Neural crest cell (in vitro differentiated cells): Measurements from ENCODE around the gene KBTBD13. TPM values are rescaled to one million over a fixed set of nuclear protein-coding genes. Genes with fewer than 3 reads are reported as not detected.

Source experiments
- DNase-seq: peaks from one replicate; pipeline ENCODE4 v3.0.0; 2021; ENCODE audit warnings: low read depth, mixed read lengths, low spot score
- H3K27ac Mint-ChIP-seq: one replicate; pipeline ENCODE4 v1.8.0; 2021; ENCODE audit warnings: mild to moderate bottlenecking, mixed read lengths; ENCODE audit not compliant: unreplicated experiment
- H3K27me3 Mint-ChIP-seq: 2 replicates; pipeline ENCODE4 v1.8.0; 2021; ENCODE audit warnings: low read depth, mild to moderate bottlenecking, mixed read lengths
- H3K36me3 Mint-ChIP-seq: 2 replicates; pipeline ENCODE4 v1.8.0; 2021; ENCODE audit warnings: low read depth, mild to moderate bottlenecking, mixed read lengths
- H3K4me1 Mint-ChIP-seq: 2 replicates; pipeline ENCODE4 v1.8.0; 2021; ENCODE audit warnings: mixed read lengths
- H3K4me3 Mint-ChIP-seq: one replicate; pipeline ENCODE4 v1.8.0; 2021; ENCODE audit warnings: mild to moderate bottlenecking, mixed read lengths
- H3K9me3 Mint-ChIP-seq: 2 replicates; pipeline ENCODE4 v1.8.0; 2021; ENCODE audit warnings: mixed read lengths
- total RNA-seq: library from RNA; stranded (reverse); gene quantifications from 2 replicates; pipeline ENCODE4 v1.2.1, GENCODE V29; 2021
- TF ChIP-seq, protein P1 (sequence below): fragments of 200-600 bp; sonication (generic); conservative IDR thresholded peaks from 2 replicates; pipeline ENCODE4 v1.5.0; 2021; ENCODE audit warnings: antibody characterized with exemption, mild to moderate bottlenecking

Gene KBTBD13
- total RNA-seq, 1 donor from 2014 or later, result not detected

DNA sequence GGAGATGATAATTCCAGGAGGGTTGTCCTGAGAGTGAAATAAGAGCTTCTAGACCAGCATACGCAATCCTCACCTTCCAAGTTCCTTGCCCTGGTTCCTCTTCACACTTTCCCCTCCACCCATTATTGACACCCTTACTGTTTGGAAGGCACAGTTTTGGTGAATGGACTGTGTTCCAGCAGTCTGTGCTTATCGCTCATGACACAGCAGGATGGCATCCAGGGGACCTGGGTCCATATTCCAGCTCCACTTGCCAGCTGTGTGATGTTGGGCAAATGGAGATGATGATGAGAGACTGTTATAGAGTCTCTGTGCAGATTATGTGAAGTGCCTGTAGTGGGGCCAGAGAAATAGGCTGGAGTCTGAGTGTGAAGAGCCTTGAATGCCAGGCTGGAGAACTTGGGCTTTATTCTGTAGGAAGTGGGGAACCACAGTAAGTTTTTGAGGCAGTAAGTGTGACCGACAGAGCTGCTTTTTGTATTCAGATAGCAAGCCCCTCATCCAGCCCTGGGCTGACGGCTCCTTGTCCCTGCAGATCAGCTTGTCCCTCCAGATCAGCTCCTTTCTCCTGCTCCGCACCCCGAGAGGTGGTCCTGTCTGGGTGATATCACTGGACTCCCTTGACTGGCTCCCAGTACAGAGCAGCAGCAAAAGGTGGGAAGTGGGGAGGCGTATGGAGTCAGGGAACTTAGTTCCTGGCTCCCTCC is 8.1 kb downstream of the KBTBD13 start:
- TF ChIP-seq, protein P1, sequence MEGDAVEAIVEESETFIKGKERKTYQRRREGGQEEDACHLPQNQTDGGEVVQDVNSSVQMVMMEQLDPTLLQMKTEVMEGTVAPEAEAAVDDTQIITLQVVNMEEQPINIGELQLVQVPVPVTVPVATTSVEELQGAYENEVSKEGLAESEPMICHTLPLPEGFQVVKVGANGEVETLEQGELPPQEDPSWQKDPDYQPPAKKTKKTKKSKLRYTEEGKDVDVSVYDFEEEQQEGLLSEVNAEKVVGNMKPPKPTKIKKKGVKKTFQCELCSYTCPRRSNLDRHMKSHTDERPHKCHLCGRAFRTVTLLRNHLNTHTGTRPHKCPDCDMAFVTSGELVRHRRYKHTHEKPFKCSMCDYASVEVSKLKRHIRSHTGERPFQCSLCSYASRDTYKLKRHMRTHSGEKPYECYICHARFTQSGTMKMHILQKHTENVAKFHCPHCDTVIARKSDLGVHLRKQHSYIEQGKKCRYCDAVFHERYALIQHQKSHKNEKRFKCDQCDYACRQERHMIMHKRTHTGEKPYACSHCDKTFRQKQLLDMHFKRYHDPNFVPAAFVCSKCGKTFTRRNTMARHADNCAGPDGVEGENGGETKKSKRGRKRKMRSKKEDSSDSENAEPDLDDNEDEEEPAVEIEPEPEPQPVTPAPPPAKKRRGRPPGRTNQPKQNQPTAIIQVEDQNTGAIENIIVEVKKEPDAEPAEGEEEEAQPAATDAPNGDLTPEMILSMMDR, result no peak
- Mint-ChIP-seq H3K36me3 (no peaks in the 10 kb centered on the region), H3K4me3 (no peak overlapping the region), H3K9me3 (no peaks in the 10 kb centered on the region), H3K27me3 (peaks cover 13% of the 10 kb centered on the region), H3K27ac (no peak overlapping the region), H3K4me1 (peaks cover 63% of the 10 kb centered on the region)
- no peak for DNase-seq

DNA sequence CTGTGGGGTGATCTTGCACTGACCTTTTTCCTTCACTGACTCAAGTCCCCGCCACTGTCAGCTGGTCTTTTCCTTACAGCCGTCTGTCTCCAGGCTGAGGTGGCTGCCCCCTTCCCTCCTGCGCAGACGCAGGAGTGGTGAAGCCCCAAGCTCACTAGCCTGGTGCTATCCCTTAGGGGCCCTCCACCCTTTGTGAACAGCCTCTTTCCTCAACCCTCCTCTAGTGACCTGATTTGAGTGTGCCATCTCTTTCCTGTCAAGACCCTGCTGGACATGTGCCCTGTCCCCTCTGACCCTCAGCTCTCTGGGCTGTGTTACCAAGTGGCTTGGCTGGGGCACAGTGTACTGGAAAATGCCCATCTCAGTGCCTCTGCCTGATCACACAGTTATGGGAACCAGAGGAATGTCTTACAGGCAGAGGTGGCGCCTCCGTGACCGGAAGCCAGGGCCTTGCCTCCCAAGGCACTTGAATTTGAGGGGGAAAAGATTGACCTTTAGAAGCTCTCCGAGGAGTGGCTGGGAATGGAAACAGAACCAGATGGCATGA is 8.7 kb downstream of the KBTBD13 start:
- H3K27me3 Mint-ChIP-seq, result peaks cover 13% of the 10 kb centered on the region
- no peak overlapping the region for H3K27ac Mint-ChIP-seq
- H3K4me1 Mint-ChIP-seq, result peaks cover 63% of the 10 kb centered on the region
- H3K4me3 Mint-ChIP-seq, result no peak overlapping the region
- no peak for DNase-seq
- no peaks in the 10 kb centered on the region for H3K36me3 Mint-ChIP-seq
- TF ChIP-seq, protein P1, result no peak
- H3K9me3 Mint-ChIP-seq, result no peaks in the 10 kb centered on the region

DNA sequence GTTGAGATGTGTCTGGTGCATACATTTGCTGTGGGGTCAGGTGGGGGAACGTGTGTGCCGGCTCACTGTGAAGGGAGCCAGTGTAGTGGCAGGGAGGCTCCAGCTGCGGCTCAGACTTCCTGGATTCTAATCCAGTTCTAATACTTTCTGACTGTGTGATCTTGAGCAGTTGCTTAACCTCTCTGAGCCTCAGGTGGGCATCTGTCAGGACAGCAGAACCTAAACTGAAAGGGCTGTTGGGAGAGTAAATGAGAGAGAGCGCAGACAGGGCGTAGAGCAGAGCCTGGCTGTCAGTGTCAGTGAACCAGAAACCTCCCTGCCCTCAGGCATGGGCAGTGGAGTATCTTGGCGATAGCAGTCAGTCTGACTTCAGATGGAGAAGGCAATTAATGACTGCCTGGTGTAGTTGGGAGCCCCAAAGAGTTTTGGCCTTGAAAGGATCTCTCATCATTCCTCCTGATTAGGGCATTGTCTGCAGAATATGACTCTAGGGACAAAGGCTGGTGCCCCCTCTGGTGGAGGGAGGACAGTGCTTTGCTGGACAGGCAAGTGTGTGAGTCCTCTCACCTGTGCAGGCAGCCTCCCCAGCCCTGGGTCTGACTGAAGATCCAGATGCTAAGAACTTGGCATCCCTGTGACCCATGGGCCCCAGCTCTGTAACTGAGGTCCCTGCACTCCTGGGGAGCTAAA is 9.6 kb downstream of the KBTBD13 start:
- Mint-ChIP-seq H3K27ac (peak overlapping the region; percentile 66), H3K4me3 (no peak overlapping the region)

DNA sequence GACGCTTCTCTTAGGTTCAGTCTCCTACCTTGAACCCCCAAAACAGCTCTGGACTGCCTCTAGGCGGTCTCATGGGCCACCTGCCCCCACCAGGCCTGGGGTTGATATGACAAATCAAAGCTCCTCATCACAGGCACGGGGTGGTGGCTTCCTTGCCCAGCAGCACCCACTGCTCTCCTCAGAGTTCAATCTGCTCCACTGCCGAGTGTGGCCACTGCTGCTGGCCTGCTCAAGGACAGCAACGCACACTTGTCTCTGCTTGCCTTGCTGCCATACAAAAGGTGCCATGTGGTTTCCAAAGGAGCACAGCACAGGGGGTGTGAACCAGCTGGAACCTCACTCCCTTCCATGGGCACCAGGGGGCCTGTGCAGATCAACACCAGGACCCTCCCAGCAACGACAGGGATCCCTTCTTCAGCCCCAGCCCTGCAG is 10.2 kb downstream of the KBTBD13 start:
- peak overlapping the region; percentile 46 for H3K27ac Mint-ChIP-seq
- no peaks in the 10 kb centered on the region for H3K36me3 Mint-ChIP-seq
- peaks cover 10% of the 10 kb centered on the region for H3K27me3 Mint-ChIP-seq
- no peaks in the 10 kb centered on the region for H3K9me3 Mint-ChIP-seq
- DNase-seq, result no peak
- no peak overlapping the region for H3K4me3 Mint-ChIP-seq
- TF ChIP-seq, protein P1, result peak; percentile 3
- H3K4me1 Mint-ChIP-seq, result peaks cover 51% of the 10 kb centered on the region

More for the DNA sequence above, 9.6 kb downstream of the KBTBD13 start:
- Mint-ChIP-seq H3K4me1 (peaks cover 57% of the 10 kb centered on the region), H3K27me3 (peaks cover 11% of the 10 kb centered on the region), H3K9me3 (no peaks in the 10 kb centered on the region), H3K36me3 (no peaks in the 10 kb centered on the region)
- DNase-seq, result no peak
- TF ChIP-seq, protein P1, result peak; percentile 55

DNA sequence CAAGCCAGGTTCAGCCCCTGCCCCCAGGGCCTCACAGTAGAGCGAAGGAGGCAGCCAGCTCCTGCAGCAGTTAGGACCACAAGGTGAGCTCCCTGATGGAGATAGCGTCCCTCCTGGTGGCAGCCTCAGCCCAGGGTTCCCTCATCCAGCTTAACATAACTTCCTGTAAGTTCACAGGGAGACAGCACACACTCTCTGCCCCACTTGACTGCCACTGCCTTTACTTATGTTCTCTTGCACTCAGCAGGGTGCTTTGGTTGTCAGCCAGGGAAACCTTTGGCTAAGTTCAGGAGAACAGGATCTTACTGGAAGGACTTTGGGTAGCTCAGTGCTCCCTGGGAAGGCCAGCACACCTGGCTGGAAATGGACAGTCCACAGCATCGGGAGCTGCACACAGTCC is 10.9 kb downstream of the KBTBD13 start:
- DNase-seq, result no peak
- Mint-ChIP-seq H3K9me3 (no peaks in the 10 kb centered on the region), H3K36me3 (no peaks in the 10 kb centered on the region), H3K4me3 (no peak overlapping the region), H3K27me3 (peaks cover 9% of the 10 kb centered on the region), H3K4me1 (peaks cover 44% of the 10 kb centered on the region), H3K27ac (no peak overlapping the region)
- TF ChIP-seq, protein P1, result no peak
